ENCODE results near the gene USP48.
"Not testable (repeated sequence)": the region's sequence is repeated elsewhere in the genome, so short reads cannot be mapped to it uniquely, and the experiment has no call there.

Gene USP48

GRCh38 chr1:21634806-21635535, 148.0 kb downstream of the USP48 start:
- no peak for DNase-seq (ENCODE audit: low spot score)

GRCh38 chr1:21633992-21634805, 148.8 kb downstream of the USP48 start:
- DNase-seq (ENCODE audit: low spot score) = no peak

- DNase-seq (ENCODE audit: low spot score) = no peak
Observed at GRCh38 chr1:21633141-21633755, 149.7 kb downstream of the USP48 start.

- DNase-seq (ENCODE audit: low spot score) = no peak
Observed at GRCh38 chr1:21631944-21632887, 150.7 kb downstream of the USP48 start.

- not testable (repeated sequence) for DNase-seq (ENCODE audit: low spot score)
Observed at GRCh38 chr1:21631590-21631943, 151.4 kb downstream of the USP48 start.

- DNase-seq (ENCODE audit: low spot score) = no peak
Observed at GRCh38 chr1:21630571-21631343, 152.2 kb downstream of the USP48 start.

- no peak for DNase-seq (ENCODE audit: low spot score)
Observed at GRCh38 chr1:21629971-21630370, 153.0 kb downstream of the USP48 start.

GRCh38 chr1:21628798-21629393, 154.1 kb downstream of the USP48 start:
- no peak for DNase-seq (ENCODE audit: low spot score)
